CD14-positive monocyte (primary cell): ENCODE results near the gene HOMEZ. TPM values are rescaled to one million over a fixed set of nuclear protein-coding genes. Genes with fewer than 3 reads are reported as not detected.
"Not testable (repeated sequence)": the region's sequence is repeated elsewhere in the genome, so short reads cannot be mapped to it uniquely, and the experiment has no call there.

Experiments used
- DNase-seq, 3 donors: peaks; one replicate each; pipeline ENCODE4 v3.0.0-alpha.2; 2011 to 2022
- H2AFZ ChIP-seq: 2 replicates; pipeline ENCODE4 v1.6.0; 2012; ENCODE audit warnings: mild to moderate bottlenecking, low read depth, low read length, inconsistent platforms; ENCODE audit not compliant: insufficient read depth, poor library complexity, severe bottlenecking
- H3K27ac ChIP-seq, 2 donors: 1 replicate in 1 of 2; 2 replicates in 1 of 2; pipeline ENCODE4 v1.5.1; 2012 to 2013; ENCODE audit warnings: low read length in 2 of 2, control low read depth in 1 of 2, inconsistent platforms in 1 of 2, low read depth in 1 of 2, mild to moderate bottlenecking in 1 of 2
- H3K27me3 ChIP-seq, 2 donors: one replicate each; pipeline versions ENCODE4 v1.6.0 to v1.6.1; 2011 to 2013; ENCODE audit warnings: low read length in 2 of 2; ENCODE audit not compliant: control insufficient read depth in 2 of 2, insufficient read depth in 2 of 2
- H3K36me3 ChIP-seq, 2 donors: replicated peaks in 1 of 2; 1 replicate in 1 of 2; 2 replicates in 1 of 2; pipeline versions ENCODE4 v1.5.1 to v1.6.1; 2012 to 2013; ENCODE audit warnings: low read length in 2 of 2, control low read depth in 1 of 2, inconsistent platforms in 1 of 2, mild to moderate bottlenecking in 1 of 2; ENCODE audit not compliant: insufficient read depth in 2 of 2, control insufficient read depth in 1 of 2
- H3K4me1 ChIP-seq, 2 donors: 1 replicate in 1 of 2; 2 replicates in 1 of 2; pipeline versions ENCODE4 v1.5.1 to v1.6.1; 2012 to 2013; ENCODE audit warnings: low read length in 2 of 2, control low read depth in 1 of 2, inconsistent platforms in 1 of 2, mild to moderate bottlenecking in 1 of 2, moderate library complexity in 1 of 2; ENCODE audit not compliant: insufficient read depth in 2 of 2, control insufficient read depth in 1 of 2
- H3K4me2 ChIP-seq: replicated peaks from 2 replicates; pipeline ENCODE3; 2012; ENCODE audit warnings: low read length, moderate library complexity, mild to moderate bottlenecking; ENCODE audit not compliant: poor library complexity, severe bottlenecking; ENCODE audit errors: extremely low read depth
- H3K4me3 ChIP-seq, 3 experiments: fragments of 200-600 bp in 1 of 3; sonication (generic) in 1 of 3; replicated peaks in 1 of 3; 1 replicate in 2 of 3; 2 replicates in 1 of 3; pipeline ENCODE4 v1.5.1; 2011 to 2013; ENCODE audit warnings: low read length in 3 of 3, mild to moderate bottlenecking in 3 of 3, control low read depth in 2 of 3, low read depth in 2 of 3, inconsistent platforms in 1 of 3, moderate library complexity in 1 of 3
- H3K79me2 ChIP-seq: 2 replicates; pipeline ENCODE4 v1.6.0; 2012; ENCODE audit warnings: mild to moderate bottlenecking, control low read depth, inconsistent platforms, low read length, moderate library complexity; ENCODE audit not compliant: insufficient read depth
- H3K9ac ChIP-seq: 2 replicates; pipeline ENCODE4 v1.6.0; 2017; ENCODE audit warnings: low read length, mild to moderate bottlenecking; ENCODE audit not compliant: insufficient read depth, poor library complexity, severe bottlenecking
- H3K9me3 ChIP-seq, 2 donors: replicated peaks in 1 of 2; 1 replicate in 1 of 2; 2 replicates in 1 of 2; pipeline versions ENCODE4 v1.5.1 to v1.6.1; 2012 to 2013; ENCODE audit warnings: low read length in 2 of 2, control low read depth in 1 of 2; ENCODE audit not compliant: control insufficient read depth in 1 of 2, insufficient read depth in 1 of 2
- H4K20me1 ChIP-seq: 2 replicates; pipeline ENCODE4 v1.6.0; 2012; ENCODE audit warnings: mild to moderate bottlenecking, low read length, control low read depth, moderate library complexity; ENCODE audit not compliant: insufficient read depth
- H3K27ac Mint-ChIP-seq, 7 donors: one replicate each; pipeline ENCODE4 v1.8.0; 2020; ENCODE audit warnings: mild to moderate bottlenecking in 7 of 7, mixed read lengths in 7 of 7, moderate library complexity in 6 of 7, inconsistent platforms in 2 of 7
- H3K27me3 Mint-ChIP-seq, 3 donors: one replicate each; pipeline ENCODE4 v1.8.0; 2021 to 2022; ENCODE audit warnings: low read depth in 3 of 3, mild to moderate bottlenecking in 3 of 3, mixed read lengths in 3 of 3, moderate library complexity in 3 of 3, inconsistent platforms in 1 of 3
- H3K36me3 Mint-ChIP-seq, 2 donors: one replicate each; pipeline ENCODE4 v1.8.0; 2020; ENCODE audit warnings: mixed read lengths in 2 of 2, inconsistent platforms in 1 of 2, mild to moderate bottlenecking in 1 of 2
- H3K4me1 Mint-ChIP-seq: one replicate; pipeline ENCODE4 v1.8.0; 2020; ENCODE audit warnings: mild to moderate bottlenecking, mixed read lengths
- H3K4me3 Mint-ChIP-seq, 2 donors: one replicate each; pipeline ENCODE4 v1.8.0; 2020; ENCODE audit warnings: mild to moderate bottlenecking in 2 of 2, mixed read lengths in 2 of 2, moderate library complexity in 1 of 2
- H3K9me3 Mint-ChIP-seq, 7 donors: one replicate each; pipeline ENCODE4 v1.8.0; 2020 to 2022; ENCODE audit warnings: mixed read lengths in 7 of 7, mild to moderate bottlenecking in 6 of 7, moderate library complexity in 6 of 7, inconsistent platforms in 2 of 7
- CTCF ChIP-seq: fragments of 200-600 bp; IDR thresholded peaks from one replicate; pipeline ENCODE4 v1.8.0; 2022; ENCODE audit warnings: antibody characterized with exemption, mild to moderate bottlenecking
- WGBS: methylation state at CpG from one replicate; pipeline ENCODE4 v1.1.5; 2013; ENCODE audit warnings: missing lambda C conversion rate; ENCODE audit not compliant: insufficient coverage; 5-methylcytosine and 5-hydroxymethylcytosine counted together
- intact Hi-C, 2 donors: fragments of 100-400 bp; cut with micrococcal nuclease; formaldehyde crosslinking; loops; one replicate each; pipeline versions ENCODE4 v1.15.0 to v1.15.1; 2023
- polyA plus RNA-seq, 3 donors: library from polyadenylated mRNA; depleted of rRNA in 1 of 3; unstranded in 2 of 3; stranded (reverse) in 1 of 3; fragments of 300-500 nt in 2 of 3; fragments of >200 nt in 1 of 3; fragmentation: Illumina TruSeq in 2 of 3; gene quantifications; 1 replicate in 2 of 3; 2 replicates in 1 of 3; pipeline ENCODE4 v1.2.3, GENCODE V29; 2012 to 2021

The HOMEZ gene
- polyA plus RNA-seq, 3 donors, result 3.5 to 5.4 (median 4.1) TPM

DNA sequence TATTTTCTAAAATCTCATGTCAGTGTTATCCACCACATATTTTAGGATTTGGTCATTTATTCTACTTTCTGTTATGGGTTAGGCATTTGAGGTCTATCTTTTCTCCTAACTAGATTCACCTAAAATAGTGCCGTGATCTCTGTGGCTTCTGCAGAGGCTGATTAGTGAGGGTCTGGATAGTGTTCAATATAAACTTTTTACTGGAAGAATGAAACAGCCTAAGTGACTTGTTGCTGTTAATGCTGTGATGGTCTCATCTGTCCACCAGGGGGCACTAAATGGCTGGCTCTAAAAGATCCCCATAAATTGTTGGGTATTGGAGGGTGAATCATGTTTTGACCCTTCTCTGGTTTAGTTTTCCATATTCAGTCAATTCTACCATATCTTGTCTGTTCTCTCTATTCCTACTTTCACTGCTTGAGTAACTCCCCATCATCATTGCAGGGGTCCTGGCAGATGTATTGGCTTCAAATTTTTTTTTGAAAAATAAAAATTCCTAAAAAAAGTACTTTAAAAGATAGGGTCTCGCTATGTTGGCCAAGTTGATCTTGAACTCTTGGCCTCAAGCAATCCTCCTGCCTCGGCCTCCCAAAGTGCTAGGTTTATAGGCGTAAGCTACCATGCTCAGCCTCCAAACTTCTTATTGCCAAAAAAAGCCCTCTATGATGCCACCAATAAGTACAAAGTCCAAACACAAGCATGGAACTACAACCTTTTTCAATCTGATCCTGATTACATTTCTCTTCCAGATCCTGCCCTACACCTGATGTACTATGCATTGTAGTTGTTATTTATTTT lies 42.2 kb upstream of the HOMEZ start:
- Histone ChIP-seq H2AFZ (no peak overlapping the region), H3K4me3 (no peak overlapping the region), H3K4me2 (no peak overlapping the region), H3K79me2 (peaks cover 10% of the 10 kb centered on the region), H3K27ac (no peak overlapping the region), H3K27me3 (no peaks in the 10 kb centered on the region), H3K9ac (no peak overlapping the region), H3K4me1 (peaks cover under 1% of the 10 kb centered on the region in 2 donors), H4K20me1 (peaks cover 16% of the 10 kb centered on the region), H3K9me3 (no peaks in the 10 kb centered on the region), H3K36me3 (peaks cover 24 to 32% of the 10 kb centered on the region in 2 donors)
- peak; percentile 89 for TF ChIP-seq CTCF
- 46% methylated on average over 2 of the region's 4 CpGs for WGBS
- peaks cover 2% of the 10 kb centered on the region for H3K4me1 Mint-ChIP-seq
- H3K4me3 Mint-ChIP-seq, result no peak overlapping the region
- H3K27ac Mint-ChIP-seq, result no peak overlapping the region
- H3K36me3 Mint-ChIP-seq, result peaks cover 28 to 31% of the 10 kb centered on the region in 2 donors
- intact Hi-C loops, result loop anchor here in 1 of 2 donors (10.0 kb wide), 2 partner anchors 137 to 237 kb away; partner anchors contain the start of genes AP1G2 and NGDN
- H3K27me3 Mint-ChIP-seq, result peaks cover 0 to 6% (median 3%) of the 10 kb centered on the region in 3 donors
- no peaks in the 10 kb centered on the region for H3K9me3 Mint-ChIP-seq
- peak; percentile 55 to 77 (median 74) for DNase-seq

GRCh38 chr14:23326491-23327332 lies 40.8 kb upstream of the HOMEZ start:
- no peak overlapping the region for H3K4me2 ChIP-seq
- H2AFZ ChIP-seq, result no peak overlapping the region
- intact Hi-C loops, result loop anchor here in 1 of 2 donors (10.0 kb wide), 2 partner anchors 138 to 238 kb away; partner anchors contain the start of genes AP1G2 and NGDN
- peaks cover 33 to 36% of the 10 kb centered on the region in 2 donors for H3K36me3 Mint-ChIP-seq
- WGBS, result 90% methylated on average over 5 of the region's 13 CpGs
- peak overlapping the region in 2 of 7 donors; percentile 37 to 53 for H3K27ac Mint-ChIP-seq
- peaks cover 24% of the 10 kb centered on the region for H3K79me2 ChIP-seq
- H3K4me1 ChIP-seq, result peaks cover 12 to 13% of the 10 kb centered on the region in 2 donors
- H3K9ac ChIP-seq, result no peak overlapping the region
- no peaks in the 10 kb centered on the region for H3K9me3 ChIP-seq
- peaks cover 13% of the 10 kb centered on the region for H3K4me1 Mint-ChIP-seq
- no peaks in the 10 kb centered on the region for H3K27me3 ChIP-seq
- no peaks in the 10 kb centered on the region for H3K9me3 Mint-ChIP-seq
- no peak for DNase-seq
- no peak for TF ChIP-seq CTCF
- H3K36me3 ChIP-seq, result peaks cover 27 to 37% of the 10 kb centered on the region in 2 donors
- H4K20me1 ChIP-seq, result peaks cover 24% of the 10 kb centered on the region
- H3K27ac ChIP-seq, result no peak overlapping the region
- no peak overlapping the region for H3K4me3 Mint-ChIP-seq
- no peak overlapping the region for H3K4me3 ChIP-seq
- H3K27me3 Mint-ChIP-seq, result peaks cover 0 to 3% (median 0%) of the 10 kb centered on the region in 3 donors

DNA sequence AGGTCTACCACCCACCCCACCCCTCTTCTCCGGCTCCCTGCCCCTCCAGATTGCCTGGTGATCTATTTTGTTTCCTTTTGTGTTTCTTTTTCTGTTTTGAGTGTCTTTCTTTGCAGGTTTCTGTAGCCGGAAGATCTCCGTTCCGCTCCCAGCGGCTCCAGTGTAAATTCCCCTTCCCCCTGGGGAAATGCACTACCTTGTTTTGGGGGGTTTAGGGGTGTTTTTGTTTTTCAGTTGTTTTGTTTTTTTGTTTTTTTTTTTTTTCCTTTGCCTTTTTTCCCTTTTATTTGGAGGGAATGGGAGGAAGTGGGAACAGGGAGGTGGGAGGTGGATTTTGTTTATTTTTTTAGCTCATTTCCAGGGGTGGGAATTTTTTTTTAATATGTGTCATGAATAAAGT lies 39.8 kb upstream of the HOMEZ start:
- H3K36me3 ChIP-seq, result peaks cover 27 to 37% of the 10 kb centered on the region in 2 donors
- not testable (repeated sequence) for H3K4me2 ChIP-seq, H3K9me3 ChIP-seq, H2AFZ ChIP-seq, H3K27ac ChIP-seq, H3K27me3 ChIP-seq, H3K27me3 Mint-ChIP-seq, H3K9me3 Mint-ChIP-seq, DNase-seq, H3K9ac ChIP-seq, H3K4me3 ChIP-seq
- Mint-ChIP-seq H3K4me1 (peaks cover 13% of the 10 kb centered on the region), H3K36me3 (peaks cover 33 to 36% of the 10 kb centered on the region in 2 donors), H3K27ac (peak overlapping the region in 3 of 7 donors; percentile 25 to 77 (median 42)), H3K4me3 (peak overlapping the region in 1 of 2 donors; percentile 16)
- peaks cover 24% of the 10 kb centered on the region for H4K20me1 ChIP-seq
- no CpG with 5 or more reads among the region's 5 CpGs for WGBS
- H3K4me1 ChIP-seq, result peaks cover 12 to 13% of the 10 kb centered on the region in 2 donors
- intact Hi-C loops, result loop anchor here in 1 of 2 donors (10.0 kb wide), 2 partner anchors 139 to 239 kb away; partner anchors contain the start of genes AP1G2 and NGDN
- H3K79me2 ChIP-seq, result peaks cover 27% of the 10 kb centered on the region
